Measurements from ENCODE around the gene PPP1R12C.

DNA sequence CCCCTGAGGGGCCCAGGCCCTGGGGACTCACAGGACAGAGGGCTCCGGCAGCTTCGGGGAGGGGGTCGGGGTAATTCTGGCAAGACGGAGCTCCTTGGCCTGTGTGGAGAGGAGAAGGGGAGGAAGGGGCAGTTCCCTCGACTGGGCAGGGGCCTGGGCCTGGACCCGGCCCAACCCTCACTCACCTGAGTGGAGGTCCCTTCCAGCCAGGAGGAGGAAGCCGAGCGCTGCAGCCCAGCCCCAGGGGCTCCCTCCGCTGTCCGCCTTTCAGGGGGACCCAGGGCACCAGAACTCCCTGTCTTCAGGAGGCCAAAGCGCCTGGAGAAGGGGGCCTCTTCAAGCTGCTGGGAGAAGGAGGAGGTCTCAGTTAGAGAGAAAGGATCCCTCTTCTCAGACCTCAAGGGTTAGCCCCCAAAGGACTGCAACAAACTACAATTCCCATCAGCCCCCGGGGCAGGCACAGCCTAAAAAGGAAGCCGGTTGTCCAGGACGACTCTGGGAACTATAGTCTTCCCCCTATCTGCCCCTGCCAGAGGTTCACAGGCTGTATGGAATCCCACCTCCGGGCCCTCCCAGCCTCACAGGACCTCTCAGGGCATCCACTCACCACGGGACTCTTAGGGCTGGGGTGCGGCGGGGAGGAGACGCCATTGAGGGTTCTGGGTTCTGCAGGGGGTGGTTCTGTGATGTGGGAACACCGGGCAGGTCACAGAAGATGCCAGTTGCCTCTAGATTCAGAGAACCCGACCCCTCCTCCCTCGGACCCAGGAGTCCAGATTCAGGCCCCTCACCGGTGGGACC, 22.0 kb downstream of the PPP1R12C start:
- TF ChIP-seq, protein P1, sequence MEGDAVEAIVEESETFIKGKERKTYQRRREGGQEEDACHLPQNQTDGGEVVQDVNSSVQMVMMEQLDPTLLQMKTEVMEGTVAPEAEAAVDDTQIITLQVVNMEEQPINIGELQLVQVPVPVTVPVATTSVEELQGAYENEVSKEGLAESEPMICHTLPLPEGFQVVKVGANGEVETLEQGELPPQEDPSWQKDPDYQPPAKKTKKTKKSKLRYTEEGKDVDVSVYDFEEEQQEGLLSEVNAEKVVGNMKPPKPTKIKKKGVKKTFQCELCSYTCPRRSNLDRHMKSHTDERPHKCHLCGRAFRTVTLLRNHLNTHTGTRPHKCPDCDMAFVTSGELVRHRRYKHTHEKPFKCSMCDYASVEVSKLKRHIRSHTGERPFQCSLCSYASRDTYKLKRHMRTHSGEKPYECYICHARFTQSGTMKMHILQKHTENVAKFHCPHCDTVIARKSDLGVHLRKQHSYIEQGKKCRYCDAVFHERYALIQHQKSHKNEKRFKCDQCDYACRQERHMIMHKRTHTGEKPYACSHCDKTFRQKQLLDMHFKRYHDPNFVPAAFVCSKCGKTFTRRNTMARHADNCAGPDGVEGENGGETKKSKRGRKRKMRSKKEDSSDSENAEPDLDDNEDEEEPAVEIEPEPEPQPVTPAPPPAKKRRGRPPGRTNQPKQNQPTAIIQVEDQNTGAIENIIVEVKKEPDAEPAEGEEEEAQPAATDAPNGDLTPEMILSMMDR (IDR thresholded peaks at IDR 0.05) = no peak
- no peak for TF ChIP-seq POLR2AphosphoS5 (IDR thresholded peaks at IDR 0.05; ENCODE audit: low read depth, low read length)
- TF ChIP-seq, protein P2, sequence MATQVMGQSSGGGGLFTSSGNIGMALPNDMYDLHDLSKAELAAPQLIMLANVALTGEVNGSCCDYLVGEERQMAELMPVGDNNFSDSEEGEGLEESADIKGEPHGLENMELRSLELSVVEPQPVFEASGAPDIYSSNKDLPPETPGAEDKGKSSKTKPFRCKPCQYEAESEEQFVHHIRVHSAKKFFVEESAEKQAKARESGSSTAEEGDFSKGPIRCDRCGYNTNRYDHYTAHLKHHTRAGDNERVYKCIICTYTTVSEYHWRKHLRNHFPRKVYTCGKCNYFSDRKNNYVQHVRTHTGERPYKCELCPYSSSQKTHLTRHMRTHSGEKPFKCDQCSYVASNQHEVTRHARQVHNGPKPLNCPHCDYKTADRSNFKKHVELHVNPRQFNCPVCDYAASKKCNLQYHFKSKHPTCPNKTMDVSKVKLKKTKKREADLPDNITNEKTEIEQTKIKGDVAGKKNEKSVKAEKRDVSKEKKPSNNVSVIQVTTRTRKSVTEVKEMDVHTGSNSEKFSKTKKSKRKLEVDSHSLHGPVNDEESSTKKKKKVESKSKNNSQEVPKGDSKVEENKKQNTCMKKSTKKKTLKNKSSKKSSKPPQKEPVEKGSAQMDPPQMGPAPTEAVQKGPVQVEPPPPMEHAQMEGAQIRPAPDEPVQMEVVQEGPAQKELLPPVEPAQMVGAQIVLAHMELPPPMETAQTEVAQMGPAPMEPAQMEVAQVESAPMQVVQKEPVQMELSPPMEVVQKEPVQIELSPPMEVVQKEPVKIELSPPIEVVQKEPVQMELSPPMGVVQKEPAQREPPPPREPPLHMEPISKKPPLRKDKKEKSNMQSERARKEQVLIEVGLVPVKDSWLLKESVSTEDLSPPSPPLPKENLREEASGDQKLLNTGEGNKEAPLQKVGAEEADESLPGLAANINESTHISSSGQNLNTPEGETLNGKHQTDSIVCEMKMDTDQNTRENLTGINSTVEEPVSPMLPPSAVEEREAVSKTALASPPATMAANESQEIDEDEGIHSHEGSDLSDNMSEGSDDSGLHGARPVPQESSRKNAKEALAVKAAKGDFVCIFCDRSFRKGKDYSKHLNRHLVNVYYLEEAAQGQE (IDR thresholded peaks at IDR 0.05; ENCODE audit: insufficient read depth in 1 of 2, low read depth in 2 of 2, low read length in 1 of 2) = no peak
- TF ChIP-seq SIN3A (IDR thresholded peaks at IDR 0.05; ENCODE audit: borderline replicate concordance, insufficient read depth, low read depth, low read length) = no peak
